Body of pancreas (tissue), 4 donors: Measurements from ENCODE around the gene TFCP2L1. TPM values are rescaled to one million over a fixed set of nuclear protein-coding genes. Genes with fewer than 3 reads are reported as not detected.

Source experiments
- ATAC-seq: fragments of 150-250 bp; one replicate; pipeline ENCODE4 v1.9.1; 2016
- DNase-seq, 4 donors: peaks; one replicate each; pipeline ENCODE4 v3.0.0-alpha.2; 2019
- H3K27ac ChIP-seq, 4 donors: fragments of 200-600 bp; sonication (generic); 1 replicate in 3 of 4; 2 replicates in 1 of 4; pipeline versions ENCODE4 v1.5.1 to v1.6.1; 2016 to 2019; ENCODE audit warnings: mild to moderate bottlenecking in 1 of 4, mixed read lengths in 1 of 4, moderate library complexity in 1 of 4
- H3K27me3 ChIP-seq, 2 donors: fragments of 200-600 bp; sonication (generic); one replicate each; pipeline ENCODE4 v1.6.0; 2016; ENCODE audit warnings: mild to moderate bottlenecking in 1 of 2
- H3K36me3 ChIP-seq, 2 donors: fragments of 200-600 bp; sonication (generic); replicated peaks in 1 of 2; 2 replicates each; pipeline ENCODE4 v1.5.1; 2016; ENCODE audit warnings: low read depth in 2 of 2; ENCODE audit not compliant: insufficient read depth in 1 of 2
- H3K4me1 ChIP-seq: fragments of 200-600 bp; sonication (generic); one replicate; pipeline ENCODE4 v1.6.0; 2016
- H3K4me3 ChIP-seq, 2 donors: fragments of 200-600 bp; sonication (generic); 1 replicate in 1 of 2; 2 replicates in 1 of 2; pipeline ENCODE4 v1.5.1; 2016 to 2019
- H3K9me3 ChIP-seq, 3 donors: fragments of 200-600 bp; sonication (generic); 1 replicate in 2 of 3; 2 replicates in 1 of 3; pipeline ENCODE4 v1.5.1; 2016
- POLR2A ChIP-seq, 3 donors: fragments of 450-650 bp; IDR thresholded peaks; one replicate each; pipeline ENCODE4 v1.6.1; 2016; ENCODE audit warnings: antibody characterized with exemption in 3 of 3, mild to moderate bottlenecking in 2 of 3
- WGBS, 2 donors: methylation state at CpG; one replicate each; pipeline ENCODE4 v1.1.5; 2017; 5-methylcytosine and 5-hydroxymethylcytosine counted together
- intact Hi-C: fragments of 100-400 bp; cut with DNase I; formaldehyde crosslinking; loops from one replicate; pipeline ENCODE4 v1.15.1; 2023
- total RNA-seq, 2 donors: library from RNA; depleted of rRNA; stranded (reverse); fragments of >200 nt; gene quantifications; one replicate each; pipeline ENCODE4 v1.1.0, GENCODE V29; 2016
- TF ChIP-seq, protein P1 (sequence below), 7 experiments: fragments of 450-650 bp in 4 of 7; fragments of 200-600 bp in 3 of 7; sonication (generic) in 3 of 7; IDR thresholded peaks; one replicate each; pipeline ENCODE4 v1.5.1; 2016 to 2019; ENCODE audit warnings: antibody characterized with exemption in 7 of 7

TFCP2L1 gene
- total RNA-seq, 2 donors from 2014 or later, result 4.6 to 8.3 TPM

- no peak for DNase-seq
- no peak for ATAC-seq
These were observed 37.0 kb downstream of the TFCP2L1 start for GRCh38 chr2:121247971-121248370.

GRCh38 chr2:121247534-121247933, 37.5 kb downstream of the TFCP2L1 start:
- H3K27ac ChIP-seq, result no peak overlapping the region
- TF ChIP-seq POLR2A (IDR thresholded peaks at IDR 0.05), result no peak
- TF ChIP-seq, protein P1, sequence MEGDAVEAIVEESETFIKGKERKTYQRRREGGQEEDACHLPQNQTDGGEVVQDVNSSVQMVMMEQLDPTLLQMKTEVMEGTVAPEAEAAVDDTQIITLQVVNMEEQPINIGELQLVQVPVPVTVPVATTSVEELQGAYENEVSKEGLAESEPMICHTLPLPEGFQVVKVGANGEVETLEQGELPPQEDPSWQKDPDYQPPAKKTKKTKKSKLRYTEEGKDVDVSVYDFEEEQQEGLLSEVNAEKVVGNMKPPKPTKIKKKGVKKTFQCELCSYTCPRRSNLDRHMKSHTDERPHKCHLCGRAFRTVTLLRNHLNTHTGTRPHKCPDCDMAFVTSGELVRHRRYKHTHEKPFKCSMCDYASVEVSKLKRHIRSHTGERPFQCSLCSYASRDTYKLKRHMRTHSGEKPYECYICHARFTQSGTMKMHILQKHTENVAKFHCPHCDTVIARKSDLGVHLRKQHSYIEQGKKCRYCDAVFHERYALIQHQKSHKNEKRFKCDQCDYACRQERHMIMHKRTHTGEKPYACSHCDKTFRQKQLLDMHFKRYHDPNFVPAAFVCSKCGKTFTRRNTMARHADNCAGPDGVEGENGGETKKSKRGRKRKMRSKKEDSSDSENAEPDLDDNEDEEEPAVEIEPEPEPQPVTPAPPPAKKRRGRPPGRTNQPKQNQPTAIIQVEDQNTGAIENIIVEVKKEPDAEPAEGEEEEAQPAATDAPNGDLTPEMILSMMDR (IDR thresholded peaks at IDR 0.05), result no peak
- H3K36me3 ChIP-seq, result peaks cover 0 to 2% of the 10 kb centered on the region in 2 donors
- no peak overlapping the region for H3K4me3 ChIP-seq
- DNase-seq, result no peak
- no peaks in the 10 kb centered on the region for H3K27me3 ChIP-seq
- WGBS, 2 donors, result 71 to 83% methylated on average over 4 of the region's 4 CpGs
- intact Hi-C loops, result no loop called here
- ATAC-seq, result no peak
- H3K4me1 ChIP-seq, result no peaks in the 10 kb centered on the region
- no peaks in the 10 kb centered on the region for H3K9me3 ChIP-seq

More at GRCh38 chr2:121247971-121248370, 37.0 kb downstream of the TFCP2L1 start:
- peaks cover 0 to 2% of the 10 kb centered on the region in 2 donors for H3K36me3 ChIP-seq
- no peaks in the 10 kb centered on the region for H3K4me1 ChIP-seq
- intact Hi-C loops, result no loop called here
- no peaks in the 10 kb centered on the region for H3K27me3 ChIP-seq
- TF ChIP-seq POLR2A (IDR thresholded peaks at IDR 0.05), result no peak
- TF ChIP-seq, protein P1 (IDR thresholded peaks at IDR 0.05), result no peak
- H3K9me3 ChIP-seq, result no peaks in the 10 kb centered on the region
- H3K27ac ChIP-seq, result no peak overlapping the region
- 87 to 89% methylated on average over 5 of the region's 5 CpGs for WGBS, 2 donors
- H3K4me3 ChIP-seq, result no peak overlapping the region

- ATAC-seq (no peak), DNase-seq (no peak)
- 85 to 100% methylated on average over 5 to 15 of the region's 15 CpGs for WGBS, 2 donors
- Histone ChIP-seq H3K27me3 (no peaks in the 10 kb centered on the region), H3K4me1 (no peaks in the 10 kb centered on the region), H3K9me3 (no peaks in the 10 kb centered on the region), H3K36me3 (peaks cover 0 to 2% of the 10 kb centered on the region in 2 donors), H3K27ac (no peak overlapping the region), H3K4me3 (no peak overlapping the region)
- TF ChIP-seq POLR2A (IDR thresholded peaks at IDR 0.05), result no peak
- TF ChIP-seq, protein P1 (IDR thresholded peaks at IDR 0.05), result no peak
- intact Hi-C loops, result no loop called here
These were observed 38.2 kb downstream of the TFCP2L1 start for GRCh38 chr2:121246704-121247255.

- DNase-seq, result no peak
- Histone ChIP-seq H3K4me1 (no peaks in the 10 kb centered on the region), H3K4me3 (no peak overlapping the region), H3K36me3 (peaks cover 0 to 2% of the 10 kb centered on the region in 2 donors), H3K27ac (no peak overlapping the region), H3K9me3 (no peaks in the 10 kb centered on the region), H3K27me3 (no peaks in the 10 kb centered on the region)
- intact Hi-C loops, result no loop called here
- no peak for ATAC-seq
- 83 to 91% methylated on average over 4 of the region's 4 CpGs for WGBS, 2 donors
- no peak for TF ChIP-seq POLR2A (IDR thresholded peaks at IDR 0.05)
- TF ChIP-seq, protein P1 (IDR thresholded peaks at IDR 0.05), result no peak
These were observed 39.1 kb downstream of the TFCP2L1 start for GRCh38 chr2:121245913-121246312.
